ENCODE data around the gene FRZB.
"Not testable (repeated sequence)": the region's sequence is repeated elsewhere in the genome, so short reads cannot be mapped to it uniquely, and the experiment has no call there.

The FRZB gene

GRCh38 chr2:182866461-182867406 lies at the start of gene FRZB:
Gene FRZB, minus strand, starts transcription at chr2:182866637. Its CDS starts 85 bp downstream, at chr2:182866552.
- no peak for DNase-seq (ENCODE audit: low read depth)

GRCh38 chr2:182915369-182916326 lies 49.2 kb upstream of the FRZB start:
- no peak for DNase-seq (ENCODE audit: low read depth)

- DNase-seq (ENCODE audit: low read depth), result no peak
These were observed 48.4 kb upstream of the FRZB start for GRCh38 chr2:182914852-182915251.

- DNase-seq (ENCODE audit: low read depth), result no peak
These were observed 46.6 kb upstream of the FRZB start for GRCh38 chr2:182913064-182913463.

GRCh38 chr2:182912518-182912915 lies 46.1 kb upstream of the FRZB start:
- DNase-seq (ENCODE audit: low read depth), result no peak

- DNase-seq (ENCODE audit: low read depth), result no peak
These were observed 45.5 kb upstream of the FRZB start for GRCh38 chr2:182911813-182912517.

GRCh38 chr2:182910965-182911364 lies 44.5 kb upstream of the FRZB start:
- DNase-seq (ENCODE audit: low read depth), result no peak

- no peak for DNase-seq (ENCODE audit: low read depth)
These were observed 40.8 kb upstream of the FRZB start for GRCh38 chr2:182907081-182907830.

GRCh38 chr2:182906454-182906853 lies 40.0 kb upstream of the FRZB start:
- no peak for DNase-seq (ENCODE audit: low read depth)

GRCh38 chr2:182904844-182905243 lies 38.4 kb upstream of the FRZB start:
- no peak for DNase-seq (ENCODE audit: low read depth)

- no peak for DNase-seq (ENCODE audit: low read depth)
These were observed 37.1 kb upstream of the FRZB start for GRCh38 chr2:182903566-182903965.

GRCh38 chr2:182901748-182902147 lies 35.3 kb upstream of the FRZB start:
- DNase-seq (ENCODE audit: low read depth), result no peak

- no peak for DNase-seq (ENCODE audit: low read depth)
These were observed 32.3 kb upstream of the FRZB start for GRCh38 chr2:182898718-182899117.

- DNase-seq (ENCODE audit: low read depth), result no peak
These were observed 30.7 kb upstream of the FRZB start for GRCh38 chr2:182897137-182897536.

GRCh38 chr2:182895798-182896197 lies 29.4 kb upstream of the FRZB start:
- DNase-seq (ENCODE audit: low read depth), result no peak

- no peak for DNase-seq (ENCODE audit: low read depth)
These were observed 28.7 kb upstream of the FRZB start for GRCh38 chr2:182895169-182895568.

GRCh38 chr2:182894174-182894573 lies 27.7 kb upstream of the FRZB start:
- no peak for DNase-seq (ENCODE audit: low read depth)

- no peak for DNase-seq (ENCODE audit: low read depth)
These were observed 27.2 kb upstream of the FRZB start for GRCh38 chr2:182893666-182894065.

- DNase-seq (ENCODE audit: low read depth), result not testable (repeated sequence)
These were observed 26.6 kb upstream of the FRZB start for GRCh38 chr2:182893035-182893434.

GRCh38 chr2:182891611-182892010 lies 25.2 kb upstream of the FRZB start:
- DNase-seq (ENCODE audit: low read depth), result no peak

GRCh38 chr2:182890773-182891378 lies 24.4 kb upstream of the FRZB start:
- no peak for DNase-seq (ENCODE audit: low read depth)

Measured in stimulated activated CD8-positive, alpha-beta memory T cell treated with anti-CD3 and anti-CD28 coated beads, Interleukin-7, amount 100 ng/mL, for 24 hours (primary cell).